ENCODE results near the gene WWC1. TPM values are rescaled to one million over a fixed set of nuclear protein-coding genes. Genes with fewer than 3 reads are reported as not detected.

Gene WWC1
- 1 to 10 TPM; 2.1 to 2.2 TPM for total RNA-seq

- H3K4me1 Mint-ChIP-seq: peaks cover 20% of the 10 kb centered on the region
- peak; percentile 85 for ATAC-seq
- intact Hi-C loops (cut with DNase I, micrococcal nuclease): loop anchor here in 1 of 2 experiments (5.0 kb wide), 1 partner anchor 196 kb away; the partner anchor contains the start of gene RARS1
- H3K36me3 Mint-ChIP-seq (ENCODE audit: low read depth): no peaks in the 10 kb centered on the region
- peak; percentile 75 for DNase-seq
- POLR2A ChIA-PET: no interaction called here
- CTCF ChIA-PET: interaction anchor here (0.7 kb wide), 1 partner anchor 14 kb away, joined by 3 read pairs; no protein-coding TSS in a partner anchor
- peaks cover 37% of the 10 kb centered on the region for H3K27me3 Mint-ChIP-seq
- no peaks in the 10 kb centered on the region for H3K9me3 Mint-ChIP-seq (ENCODE audit: low read depth)
- peak within 1 kb of the TSS; percentile 59 for H3K4me3 Mint-ChIP-seq
- no peak within 1 kb of the TSS for H3K27ac Mint-ChIP-seq
Measured at GRCh38 chr5:168291342-168291963, at the start of gene WWC1. TSS of gene WWC1 (plus strand) at chr5:168291645. CDS start at chr5:168292153, 508 bp downstream.

GRCh38 chr5:168244838-168245559 is 46.4 kb upstream of the WWC1 start:
- Mint-ChIP-seq H3K27ac (no peak overlapping the region), H3K9me3 (ENCODE audit: low read depth) (no peaks in the 10 kb centered on the region), H3K36me3 (ENCODE audit: low read depth) (no peaks in the 10 kb centered on the region), H3K27me3 (peaks cover 2% of the 10 kb centered on the region), H3K4me1 (peaks cover 14% of the 10 kb centered on the region), H3K4me3 (no peak overlapping the region)
- intact Hi-C loops (cut with DNase I, micrococcal nuclease): no loop called here
- ATAC-seq (no peak), DNase-seq (no peak)
- CTCF ChIA-PET: no interaction called here
- POLR2A ChIA-PET: no interaction called here

DNA sequence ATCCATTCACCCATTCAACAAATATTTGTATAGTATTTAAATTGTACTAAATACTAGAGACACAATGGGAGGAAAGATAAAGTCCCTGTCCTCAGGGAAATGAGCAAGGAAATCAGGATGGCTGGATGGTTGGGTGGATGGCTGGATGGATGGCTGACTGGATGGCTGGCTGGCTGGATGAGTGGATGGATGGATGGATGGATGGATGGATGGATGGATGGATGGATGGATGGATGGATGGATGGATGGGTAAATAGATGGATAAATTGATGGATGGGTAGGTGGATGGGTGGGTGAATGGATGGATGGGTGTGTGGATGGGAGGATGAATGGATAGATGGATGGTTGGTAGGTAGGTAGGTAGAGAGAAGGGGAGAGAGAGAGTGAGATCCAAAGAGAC is 41.5 kb upstream of the WWC1 start:
- no peak overlapping the region for H3K27ac Mint-ChIP-seq
- H3K4me3 Mint-ChIP-seq: no peak overlapping the region
- peaks cover 2% of the 10 kb centered on the region for H3K27me3 Mint-ChIP-seq
- CTCF ChIA-PET: no interaction called here
- H3K4me1 Mint-ChIP-seq: peaks cover 14% of the 10 kb centered on the region
- H3K36me3 Mint-ChIP-seq (ENCODE audit: low read depth): no peaks in the 10 kb centered on the region
- POLR2A ChIA-PET: no interaction called here
- DNase-seq (no peak), ATAC-seq (no peak)
- intact Hi-C loops (cut with DNase I, micrococcal nuclease): loop anchor here (1.0 to 2.0 kb wide), 2 partner anchors 22 to 551 kb away; no protein-coding TSS in a partner anchor
- H3K9me3 Mint-ChIP-seq (ENCODE audit: low read depth): no peaks in the 10 kb centered on the region

GRCh38 chr5:168251259-168251658 is 40.2 kb upstream of the WWC1 start:
- peaks cover under 1% of the 10 kb centered on the region for H3K27me3 Mint-ChIP-seq
- no peaks in the 10 kb centered on the region for H3K9me3 Mint-ChIP-seq (ENCODE audit: low read depth)
- ATAC-seq (no peak), DNase-seq (no peak)
- ChIA-PET POLR2A (no interaction called here), CTCF (no interaction called here)
- H3K4me1 Mint-ChIP-seq: peaks cover 14% of the 10 kb centered on the region
- no peak overlapping the region for H3K27ac Mint-ChIP-seq
- H3K4me3 Mint-ChIP-seq: no peak overlapping the region
- H3K36me3 Mint-ChIP-seq (ENCODE audit: low read depth): no peaks in the 10 kb centered on the region
- intact Hi-C loops (cut with DNase I, micrococcal nuclease): no loop called here

- no peak overlapping the region for H3K4me3 Mint-ChIP-seq
- H3K4me1 Mint-ChIP-seq: peaks cover 5% of the 10 kb centered on the region
- H3K27me3 Mint-ChIP-seq: no peaks in the 10 kb centered on the region
- no peak overlapping the region for H3K27ac Mint-ChIP-seq
- no peaks in the 10 kb centered on the region for H3K36me3 Mint-ChIP-seq (ENCODE audit: low read depth)
- ChIA-PET POLR2A (no interaction called here), CTCF (no interaction called here)
- no peak for DNase-seq
- no peaks in the 10 kb centered on the region for H3K9me3 Mint-ChIP-seq (ENCODE audit: low read depth)
- intact Hi-C loops (cut with DNase I, micrococcal nuclease): no loop called here
- no peak for ATAC-seq
Measured at GRCh38 chr5:168254013-168254693, 37.3 kb upstream of the WWC1 start.

DNA sequence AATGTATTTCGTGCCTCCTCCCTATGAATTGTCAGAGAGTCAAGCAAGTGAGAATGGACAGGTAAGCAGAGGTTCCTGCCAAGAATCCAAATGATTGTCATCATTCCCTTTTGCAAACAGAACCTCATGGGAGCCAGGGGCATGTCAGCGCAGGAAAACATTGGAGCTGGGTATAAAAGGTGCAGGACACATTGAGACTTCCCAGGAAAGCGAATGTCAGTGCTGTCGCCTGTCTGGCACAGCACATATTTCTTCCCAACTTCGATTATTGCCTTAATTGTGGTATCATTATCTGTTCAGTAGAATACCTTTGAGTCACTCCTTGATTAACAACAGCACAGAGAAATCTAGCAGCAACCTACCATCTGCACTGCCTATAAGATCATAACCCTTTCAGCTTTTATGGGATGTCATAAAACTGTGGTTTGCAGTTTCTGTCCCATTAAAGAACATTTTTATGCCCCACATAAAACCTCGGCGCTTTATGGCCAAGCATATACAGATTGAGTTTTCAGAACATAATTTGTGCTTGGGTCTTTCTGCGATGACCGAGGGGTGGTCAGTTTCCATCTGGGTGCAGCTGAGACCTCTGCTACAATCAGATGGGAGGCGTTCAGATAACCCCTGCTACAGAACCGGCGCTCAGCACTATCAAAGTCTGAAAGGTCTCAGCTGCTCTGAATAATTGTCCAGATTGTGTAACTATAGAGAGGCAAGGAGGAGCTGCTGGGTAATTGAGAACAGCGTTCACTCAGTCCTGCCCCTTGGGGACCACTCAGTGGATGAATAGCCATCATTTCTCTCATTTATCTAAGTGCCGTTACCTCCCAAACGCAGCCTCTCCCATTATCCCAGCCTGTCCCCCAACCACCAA is 30.9 kb upstream of the WWC1 start:
- Mint-ChIP-seq H3K4me3 (no peak overlapping the region), H3K36me3 (ENCODE audit: low read depth) (no peaks in the 10 kb centered on the region), H3K27ac (no peak overlapping the region), H3K4me1 (no peaks in the 10 kb centered on the region), H3K9me3 (ENCODE audit: low read depth) (no peaks in the 10 kb centered on the region), H3K27me3 (no peaks in the 10 kb centered on the region)
- ChIA-PET POLR2A (no interaction called here), CTCF (interaction anchor here (0.9 to 1.6 kb wide), 4 partner anchors 9 to 70 kb away, joined by 3 to 8 read pairs (median 4); no protein-coding TSS in a partner anchor)
- no peak for ATAC-seq
- intact Hi-C loops (cut with DNase I, micrococcal nuclease): loop anchor here in 1 of 2 experiments (10.0 kb wide), 1 partner anchor 724 kb away; no protein-coding TSS in a partner anchor
- DNase-seq: no peak

DNA sequence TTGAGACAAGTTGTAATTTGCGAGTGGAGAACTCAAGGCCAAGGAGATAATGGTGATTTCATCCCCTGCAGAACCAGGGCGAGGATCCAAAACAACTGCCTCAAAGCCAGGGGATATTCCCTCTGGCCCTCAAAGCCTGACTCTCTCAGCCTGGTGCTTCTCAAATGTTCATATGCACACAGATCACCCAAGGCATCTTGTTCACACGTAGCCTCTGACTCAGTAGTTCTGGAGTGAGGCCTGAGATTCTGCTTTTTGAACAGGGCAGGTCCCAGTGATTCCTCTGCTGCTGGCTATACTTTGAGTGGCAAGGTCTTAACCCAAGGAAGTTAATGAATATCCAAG is 30.2 kb upstream of the WWC1 start:
- ATAC-seq: no peak
- no peaks in the 10 kb centered on the region for H3K4me1 Mint-ChIP-seq
- intact Hi-C loops (cut with DNase I, micrococcal nuclease): loop anchor here in 1 of 2 experiments (10.0 kb wide), 1 partner anchor 724 kb away; no protein-coding TSS in a partner anchor
- no peak overlapping the region for H3K27ac Mint-ChIP-seq
- H3K9me3 Mint-ChIP-seq (ENCODE audit: low read depth): no peaks in the 10 kb centered on the region
- H3K27me3 Mint-ChIP-seq: no peaks in the 10 kb centered on the region
- ChIA-PET CTCF (interaction anchor here (1.3 to 1.6 kb wide), 2 partner anchors 8 to 42 kb away, joined by 4 to 8 read pairs; no protein-coding TSS in a partner anchor), POLR2A (no interaction called here)
- H3K36me3 Mint-ChIP-seq (ENCODE audit: low read depth): no peaks in the 10 kb centered on the region
- H3K4me3 Mint-ChIP-seq: no peak overlapping the region
- no peak for DNase-seq

DNA sequence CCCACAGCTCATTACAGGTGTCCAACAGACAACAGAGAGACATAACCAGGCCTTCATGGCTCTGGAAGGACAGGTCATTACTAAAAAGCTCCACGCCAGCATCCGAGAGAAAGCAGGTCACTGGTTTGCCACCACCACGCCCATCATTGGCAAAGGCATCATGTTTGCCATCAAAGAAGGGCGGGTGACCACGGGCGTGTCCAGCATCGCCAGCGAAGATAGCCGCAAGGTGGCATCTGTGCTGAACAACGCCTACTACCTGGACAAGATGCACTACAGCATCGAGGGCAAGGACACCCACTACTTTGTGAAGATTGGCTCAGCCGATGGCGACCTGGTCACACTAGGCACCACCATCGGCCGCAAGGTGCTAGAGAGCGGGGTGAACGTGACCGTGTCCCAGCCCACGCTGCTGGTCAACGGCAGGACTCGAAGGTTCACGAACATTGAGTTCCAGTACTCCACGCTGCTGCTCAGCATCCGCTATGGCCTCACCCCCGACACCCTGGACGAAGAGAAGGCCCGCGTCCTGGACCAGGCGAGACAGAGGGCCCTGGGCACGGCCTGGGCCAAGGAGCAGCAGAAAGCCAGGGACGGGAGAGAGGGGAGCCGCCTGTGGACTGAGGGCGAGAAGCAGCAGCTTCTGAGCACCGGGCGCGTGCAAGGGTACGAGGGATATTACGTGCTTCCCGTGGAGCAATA is 29.3 kb upstream of the WWC1 start:
- ATAC-seq (no peak), DNase-seq (no peak)
- ChIA-PET POLR2A (no interaction called here), CTCF (interaction anchor here (0.7 to 0.8 kb wide), 2 partner anchors 148 to 360 kb away, joined by 3 to 4 read pairs; no protein-coding TSS in a partner anchor)
- no peaks in the 10 kb centered on the region for H3K9me3 Mint-ChIP-seq (ENCODE audit: low read depth)
- H3K27ac Mint-ChIP-seq: no peak overlapping the region
- H3K27me3 Mint-ChIP-seq: no peaks in the 10 kb centered on the region
- intact Hi-C loops (cut with DNase I, micrococcal nuclease): loop anchor here in 1 of 2 experiments (10.0 kb wide), 1 partner anchor 723 kb away; no protein-coding TSS in a partner anchor
- no peaks in the 10 kb centered on the region for H3K4me1 Mint-ChIP-seq
- no peaks in the 10 kb centered on the region for H3K36me3 Mint-ChIP-seq (ENCODE audit: low read depth)
- no peak overlapping the region for H3K4me3 Mint-ChIP-seq

DNA sequence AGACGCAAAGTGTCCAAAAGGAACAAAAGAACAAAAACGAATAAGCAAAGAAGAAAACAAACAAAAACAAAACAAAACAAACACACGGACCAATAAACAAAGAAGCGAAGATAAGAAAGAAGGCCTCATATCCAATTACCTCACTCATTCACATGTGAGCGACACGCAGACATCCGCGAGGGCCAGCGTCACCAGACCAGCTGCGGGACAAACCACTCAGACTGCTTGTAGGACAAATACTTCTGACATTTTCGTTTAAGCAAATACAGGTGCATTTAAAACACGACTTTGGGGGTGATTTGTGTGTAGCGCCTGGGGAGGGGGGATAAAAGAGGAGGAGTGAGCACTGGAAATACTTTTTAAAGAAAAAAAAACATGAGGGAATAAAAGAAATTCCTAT is 28.3 kb upstream of the WWC1 start:
- DNase-seq: no peak
- Mint-ChIP-seq H3K4me3 (no peak overlapping the region), H3K4me1 (no peaks in the 10 kb centered on the region), H3K36me3 (ENCODE audit: low read depth) (no peaks in the 10 kb centered on the region), H3K27ac (no peak overlapping the region), H3K9me3 (ENCODE audit: low read depth) (no peaks in the 10 kb centered on the region), H3K27me3 (no peaks in the 10 kb centered on the region)
- intact Hi-C loops (cut with DNase I, micrococcal nuclease): loop anchor here in 1 of 2 experiments (10.0 kb wide), 1 partner anchor 722 kb away; no protein-coding TSS in a partner anchor
- ChIA-PET CTCF (interaction anchor here (0.8 kb wide), 1 partner anchor 148 kb away, joined by 4 read pairs; no protein-coding TSS in a partner anchor), POLR2A (no interaction called here)
- ATAC-seq: no peak

DNA sequence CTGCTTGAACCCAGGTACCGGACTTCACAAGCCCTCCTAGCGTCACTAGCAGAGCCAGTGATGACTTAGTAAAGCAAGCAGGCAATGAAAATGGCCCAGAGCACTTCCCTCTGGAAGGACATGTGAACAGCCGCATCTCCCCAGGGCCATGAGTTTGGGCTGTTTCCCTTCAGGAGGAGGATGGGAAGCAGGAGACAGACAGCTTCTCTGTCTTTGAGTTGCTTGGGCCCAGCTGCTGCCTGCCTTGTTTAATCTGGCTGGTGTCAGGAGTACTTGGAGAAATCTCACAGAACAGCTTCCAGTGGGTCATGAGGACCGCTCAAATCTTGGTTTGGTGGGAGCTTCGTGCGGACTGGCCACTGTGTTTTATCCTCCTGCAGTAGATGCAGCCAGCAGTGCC is 25.4 kb upstream of the WWC1 start:
- no peak overlapping the region for H3K4me3 Mint-ChIP-seq
- ATAC-seq (no peak), DNase-seq (no peak)
- H3K36me3 Mint-ChIP-seq (ENCODE audit: low read depth): no peaks in the 10 kb centered on the region
- H3K9me3 Mint-ChIP-seq (ENCODE audit: low read depth): no peaks in the 10 kb centered on the region
- intact Hi-C loops (cut with DNase I, micrococcal nuclease): loop anchor here in 1 of 2 experiments (5.0 to 10.0 kb wide), 3 partner anchors 171 to 719 kb away; no protein-coding TSS in a partner anchor
- peaks cover 6% of the 10 kb centered on the region for H3K27me3 Mint-ChIP-seq
- POLR2A ChIA-PET: no interaction called here
- no peak overlapping the region for H3K27ac Mint-ChIP-seq
- CTCF ChIA-PET: interaction anchor here (0.7 kb wide), 1 partner anchor 194 kb away, joined by 3 read pairs; no protein-coding TSS in a partner anchor
- peaks cover 10% of the 10 kb centered on the region for H3K4me1 Mint-ChIP-seq

Data from activated CD4-positive, alpha-beta T cell treated with anti-CD3 and anti-CD28 coated beads for 36 hours (primary cell).